ENCODE measurements around the gene ZNF672.
"Not testable (repeated sequence)": the region's sequence is repeated elsewhere in the genome, so short reads cannot be mapped to it uniquely, and the experiment has no call there.

The ZNF672 gene

DNA sequence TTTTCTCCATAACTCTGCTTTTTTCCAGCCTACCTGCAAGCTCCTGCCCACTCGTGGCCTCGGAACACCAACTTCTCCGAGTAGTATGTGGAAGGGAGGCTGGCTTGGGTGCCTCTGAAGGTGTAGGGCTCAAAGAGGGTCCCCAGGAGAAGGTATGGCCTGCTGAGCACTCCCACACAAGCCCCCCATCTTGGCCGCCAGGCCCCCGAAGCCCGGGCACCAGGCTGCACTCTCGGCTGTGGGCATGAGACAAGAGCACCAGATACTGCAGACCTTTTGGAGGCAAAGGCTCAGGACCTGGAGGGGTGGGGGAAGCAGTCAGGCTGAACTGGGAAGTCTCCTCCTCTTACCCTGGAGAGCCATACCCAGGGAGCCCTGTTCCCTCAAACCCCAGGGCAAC lies 19.2 kb downstream of the ZNF672 start:
- DNase-seq = peak; percentile 43

DNA sequence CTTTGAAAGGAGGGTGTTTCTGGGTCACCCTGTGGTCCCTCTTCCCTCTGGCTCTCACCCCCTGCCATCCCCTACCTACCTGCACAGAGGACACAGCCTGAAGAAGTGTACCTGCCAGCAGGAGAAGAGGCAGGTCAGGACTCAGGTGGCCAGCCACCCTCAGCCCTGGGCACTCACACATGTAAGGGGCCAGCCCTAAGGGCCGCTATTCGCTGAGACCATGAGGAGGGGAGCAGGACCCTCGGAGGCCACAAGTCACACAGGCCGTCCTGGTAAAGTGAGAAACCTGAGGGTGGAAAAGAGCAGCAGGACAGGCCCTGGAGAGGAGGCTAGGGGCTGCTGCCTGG lies 19.7 kb downstream of the ZNF672 start:
- DNase-seq = no peak

DNA sequence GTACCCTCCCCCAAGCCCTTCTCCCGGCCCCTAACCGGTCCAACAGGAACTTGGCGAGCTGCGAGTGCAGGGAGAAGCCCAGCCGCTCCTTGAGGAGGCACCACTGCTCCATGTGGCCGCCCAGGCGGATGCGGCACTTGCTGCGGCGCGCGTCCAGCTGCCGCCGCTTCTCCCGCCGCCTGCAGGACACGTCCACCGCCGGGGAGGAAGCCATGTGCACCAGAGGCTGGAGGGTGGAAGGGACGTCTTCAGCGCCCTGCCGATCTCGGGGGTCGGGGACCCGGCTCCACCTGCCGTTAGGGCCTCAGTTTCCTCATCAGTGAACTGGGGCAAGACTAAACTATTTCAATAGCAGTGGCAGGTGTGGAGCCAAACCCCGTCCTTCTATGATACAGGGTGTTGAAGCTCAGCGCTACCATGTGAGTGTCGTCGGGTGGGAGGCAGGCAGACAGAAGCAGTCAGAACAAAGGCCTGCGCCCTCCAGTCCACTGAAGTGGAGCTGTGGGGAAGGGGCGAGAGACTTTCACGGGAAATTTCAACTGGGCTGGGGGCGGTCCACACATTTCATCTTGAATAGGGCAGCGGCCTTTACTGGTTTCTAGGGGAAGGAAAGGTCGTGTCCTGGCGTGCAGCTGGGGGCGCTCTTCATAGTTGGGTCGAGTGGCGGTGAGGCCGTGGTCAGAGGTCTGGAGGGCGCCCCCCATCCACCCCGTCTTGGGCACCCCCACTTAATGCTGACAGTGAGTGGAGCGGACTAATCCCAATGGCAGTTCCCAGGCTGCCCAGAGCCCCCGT lies 20.3 kb downstream of the ZNF672 start:
- DNase-seq = peak; percentile 88

- DNase-seq = peak; percentile 99
Observed at GRCh38 chr1:248858891-248859889, 21.2 kb downstream of the ZNF672 start, which contains the start of gene ZNF692. ZNF692 (minus strand) TSS chr1:248859085; CDS start chr1:248858309, 776 bp downstream.

- no peak for DNase-seq
Observed at GRCh38 chr1:248860007-248860406, 22.0 kb downstream of the ZNF672 start.

- no peak for DNase-seq
Observed at GRCh38 chr1:248861616-248862015, 23.6 kb downstream of the ZNF672 start.

DNA sequence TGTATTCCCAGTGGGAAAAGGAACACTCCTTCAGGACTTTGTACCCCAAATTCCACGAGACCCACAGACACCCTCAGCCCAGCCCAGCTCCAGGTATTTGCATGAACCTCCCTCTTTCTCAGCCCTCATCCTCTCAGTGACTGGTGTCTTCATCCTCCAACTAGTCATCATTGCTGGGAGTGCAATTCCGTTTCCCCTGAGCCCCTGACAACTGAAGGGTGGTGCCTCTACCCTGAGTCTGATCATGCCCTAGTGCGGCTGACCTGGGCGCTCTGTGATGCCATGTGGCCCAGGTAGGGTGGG lies 24.6 kb downstream of the ZNF672 start:
- DNase-seq = no peak

DNA sequence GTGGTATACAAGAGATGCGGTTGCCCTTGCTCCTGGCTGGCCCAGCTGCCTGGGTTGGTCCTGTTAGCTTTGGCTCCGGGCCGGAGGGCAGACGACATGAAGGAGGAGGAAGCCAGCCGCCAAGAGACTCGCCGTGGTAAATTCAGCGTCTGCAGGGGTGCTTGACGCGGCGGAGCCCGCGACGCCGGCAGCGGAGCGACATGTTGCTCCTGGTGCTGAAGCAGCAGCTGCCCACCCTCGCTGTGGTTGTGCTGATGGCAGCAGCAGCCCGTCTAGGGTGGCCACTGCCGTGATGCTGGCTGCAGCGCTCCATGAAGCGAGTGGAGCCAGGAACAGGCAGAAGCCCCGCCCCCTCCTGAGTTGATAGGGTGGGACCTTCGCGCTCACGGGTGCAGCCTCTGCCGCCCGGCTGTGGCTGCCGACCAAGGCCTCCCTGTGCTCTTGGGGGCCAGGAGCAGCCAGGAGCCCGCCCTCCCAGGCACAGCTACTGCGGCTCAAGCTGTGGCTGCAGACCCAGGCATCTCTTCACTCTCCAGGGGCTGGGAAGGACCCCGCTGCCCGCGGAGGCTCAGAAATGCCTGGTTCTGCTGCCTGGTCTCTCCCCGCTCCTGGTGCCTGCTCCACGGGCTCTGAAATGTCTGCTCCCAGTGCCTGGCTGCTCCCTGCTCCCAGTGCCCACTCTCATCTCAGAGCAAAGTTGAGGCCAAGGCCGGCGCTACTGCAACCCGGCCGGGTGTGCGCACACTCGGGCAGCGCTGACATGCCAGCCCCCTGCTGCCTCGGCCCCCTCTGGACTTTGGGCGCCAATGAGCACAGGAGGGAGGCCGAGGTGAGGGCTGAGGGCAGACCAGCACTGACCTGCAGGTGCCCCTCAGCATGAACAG lies 25.2 kb downstream of the ZNF672 start:
- peak; percentile 97 for DNase-seq

DNA sequence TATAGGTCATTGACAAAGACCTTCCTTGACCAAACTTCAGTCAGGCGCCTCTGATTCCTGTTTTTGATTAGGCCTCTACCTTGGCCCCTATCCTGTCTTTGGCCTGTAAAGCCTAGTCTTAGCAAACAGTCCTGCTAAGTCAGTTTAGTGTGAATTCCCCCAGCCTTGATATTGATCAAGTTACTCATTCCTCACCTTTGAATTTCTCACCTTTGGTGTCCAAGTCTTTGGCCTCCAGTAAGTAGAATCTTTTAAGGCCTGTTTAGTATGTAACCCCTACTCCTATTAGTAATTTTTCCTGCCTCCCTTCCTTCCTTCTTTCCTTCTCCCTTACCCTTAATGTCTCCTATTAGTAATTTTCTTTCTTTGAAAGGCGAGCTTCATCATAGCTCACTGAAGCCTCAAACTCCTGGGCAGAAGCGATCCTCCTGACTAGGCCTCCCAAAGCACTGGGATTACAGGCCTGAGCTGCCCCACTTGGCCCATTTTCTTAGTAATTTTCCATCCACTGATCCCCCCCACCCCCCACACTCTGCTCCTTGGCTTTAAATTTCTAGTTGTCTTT lies 33.9 kb downstream of the ZNF672 start:
- no peak for DNase-seq

- DNase-seq = peak; percentile 89
Observed at GRCh38 chr1:248872752-248873408, 34.9 kb downstream of the ZNF672 start.

DNA sequence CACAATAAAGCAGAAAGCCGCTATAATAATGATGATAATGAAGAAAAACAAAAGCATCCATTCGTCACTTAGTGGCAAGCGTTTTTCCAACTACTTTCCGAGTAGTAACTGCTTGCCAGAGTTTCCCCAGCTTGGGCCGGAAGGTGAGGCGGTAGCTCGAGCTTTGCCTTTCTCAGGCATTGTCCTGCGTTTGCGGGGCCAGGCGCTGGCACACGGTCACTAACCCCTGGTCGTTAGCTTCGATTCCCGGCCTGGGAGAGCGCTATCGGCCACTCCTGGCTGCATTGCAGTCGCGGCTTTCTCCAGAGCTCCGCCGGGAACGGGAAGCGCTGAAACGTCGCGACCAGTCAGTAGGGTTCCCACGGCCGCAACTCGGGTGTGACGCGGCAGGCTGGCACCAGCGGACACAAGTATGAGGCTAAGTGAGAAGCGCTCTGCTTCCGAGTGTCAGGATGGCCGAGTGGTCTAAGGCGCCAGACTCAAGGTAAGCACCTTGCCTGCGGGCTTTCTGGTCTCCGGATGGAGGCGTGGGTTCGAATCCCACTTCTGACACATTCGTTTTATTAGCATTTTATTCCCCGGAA lies 35.5 kb downstream of the ZNF672 start:
- peak; percentile 97 for DNase-seq

DNA sequence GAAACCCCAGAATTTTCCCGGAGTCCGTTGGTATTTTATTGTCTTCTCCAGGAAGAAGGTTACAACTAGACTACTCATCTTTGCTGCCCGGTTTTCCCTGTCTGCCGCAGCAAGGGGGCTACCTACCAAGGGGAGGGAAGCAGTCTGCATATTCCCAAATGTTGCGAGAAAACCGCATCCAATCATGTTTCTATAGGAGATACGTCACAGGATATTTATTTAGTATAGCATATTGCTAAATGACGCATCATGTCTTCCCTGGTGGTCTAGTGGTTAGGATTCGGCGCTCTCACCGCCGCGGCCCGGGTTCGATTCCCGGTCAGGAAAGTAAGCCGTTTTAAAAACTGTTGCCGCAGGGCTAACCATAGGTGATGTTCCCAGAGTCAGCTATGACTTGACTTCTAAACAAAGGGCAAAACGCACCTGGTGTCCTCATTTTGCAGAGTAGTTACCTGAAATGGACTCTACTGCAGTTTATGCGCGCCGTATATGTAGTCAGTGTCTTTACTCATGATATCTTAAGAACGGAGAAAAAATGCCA lies 36.0 kb downstream of the ZNF672 start:
- DNase-seq = peak; percentile 94

DNA sequence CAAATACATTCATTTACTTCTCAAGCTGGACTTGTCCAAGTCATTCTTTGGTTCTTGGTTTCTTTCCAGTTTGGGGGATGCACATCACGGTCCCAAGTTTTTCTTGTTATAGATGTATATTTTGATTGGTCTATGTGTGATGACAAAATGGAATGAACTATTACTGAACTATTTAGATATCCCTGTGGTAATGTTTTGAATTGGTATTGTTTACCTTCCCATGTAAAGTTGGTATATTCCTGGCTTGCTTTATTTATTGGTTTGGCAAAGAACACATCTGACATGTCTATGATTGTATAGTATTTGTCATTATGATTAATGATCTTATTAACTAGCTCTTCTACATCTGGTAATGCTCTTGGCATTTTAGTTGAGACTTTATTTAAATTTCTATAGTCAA lies 43.2 kb downstream of the ZNF672 start:
- DNase-seq = no peak

GRCh38 chr1:248882427-248882826 lies 44.4 kb downstream of the ZNF672 start:
- DNase-seq = not testable (repeated sequence)

DNA sequence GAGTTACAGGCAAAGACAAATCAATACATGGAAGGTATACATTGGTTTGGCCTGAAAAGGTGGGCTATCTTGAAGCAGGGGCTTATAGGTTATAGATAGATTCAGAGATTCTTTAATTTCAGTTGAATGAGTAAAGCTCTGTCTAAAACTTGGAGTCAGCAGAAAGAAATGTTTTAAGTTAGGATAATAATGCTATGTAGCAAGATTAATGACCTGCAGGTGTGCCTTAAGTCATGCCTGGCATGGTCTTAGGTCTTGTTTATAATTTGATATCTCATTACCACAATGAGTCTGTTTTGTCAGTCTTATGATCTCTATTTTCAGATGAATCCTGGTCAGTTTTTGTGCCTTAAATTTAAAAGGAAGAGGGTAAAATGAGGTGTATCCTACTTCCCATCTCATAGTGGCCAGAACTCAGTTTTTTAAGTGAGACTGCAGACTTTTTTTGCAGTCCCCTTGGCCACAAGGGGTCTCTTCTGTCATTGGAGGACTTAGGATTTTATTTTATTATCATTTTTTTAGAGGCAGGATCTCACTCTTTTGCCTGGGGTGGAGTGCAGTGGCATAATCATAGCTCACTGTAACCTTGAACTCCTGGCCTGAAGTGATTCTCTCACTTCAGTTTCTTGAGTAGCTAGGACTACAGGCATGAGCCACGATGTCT lies 46.7 kb downstream of the ZNF672 start:
- peak; percentile 68 for DNase-seq

DNA sequence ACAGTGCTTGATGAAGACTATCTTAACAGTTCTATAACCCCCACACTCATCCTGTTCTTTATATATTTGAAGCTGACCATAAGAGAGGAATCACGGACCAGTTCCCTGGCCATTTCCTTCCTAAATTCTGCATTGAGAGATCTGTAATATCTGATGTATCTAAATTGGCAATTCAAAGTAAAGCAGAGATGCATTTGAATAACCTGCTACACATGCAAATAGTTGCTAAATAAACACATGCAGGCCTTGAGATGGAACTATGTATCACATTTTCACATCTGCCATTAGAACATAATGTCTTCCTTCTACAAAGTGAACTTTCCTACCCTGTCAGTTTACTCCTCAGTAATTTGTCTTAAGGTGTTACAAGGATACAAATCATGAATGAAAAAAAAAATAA lies 47.6 kb downstream of the ZNF672 start:
- DNase-seq = no peak

DNA sequence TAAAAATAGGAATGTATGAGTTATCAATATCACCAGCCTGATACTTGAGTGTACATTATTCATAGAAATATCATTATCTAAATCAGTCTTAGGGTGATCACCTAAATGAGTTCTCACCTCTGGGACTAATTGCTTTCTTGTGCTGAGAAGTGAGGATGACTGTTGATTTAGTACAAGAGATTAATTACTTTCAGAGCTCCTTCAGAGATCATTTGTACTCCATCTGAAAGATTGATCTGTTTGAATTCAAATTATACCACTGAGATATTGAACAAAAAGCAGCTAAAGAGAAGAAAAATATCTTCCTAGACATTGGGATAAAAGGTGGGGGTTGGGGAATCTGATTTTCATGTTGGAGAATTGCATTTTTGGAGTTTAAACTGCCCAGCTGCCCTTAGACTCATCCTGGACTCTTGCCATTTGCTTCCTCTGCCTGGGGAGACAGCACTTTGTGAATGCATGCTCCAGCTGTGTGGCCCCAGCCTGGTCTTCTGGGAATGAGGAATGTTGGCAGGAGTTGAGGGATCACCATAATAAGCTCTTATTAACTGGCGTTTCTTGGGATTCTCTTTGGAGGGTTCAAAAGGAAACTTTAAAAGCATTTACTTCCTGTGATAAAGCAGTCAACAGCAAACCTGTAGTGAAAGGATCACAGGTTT lies 48.3 kb downstream of the ZNF672 start:
- no peak for DNase-seq

GRCh38 chr1:248889914-248890243 lies 51.9 kb downstream of the ZNF672 start:
- DNase-seq = not testable (repeated sequence)

GRCh38 chr1:248890549-248891498 lies 52.8 kb downstream of the ZNF672 start:
- DNase-seq = peak; percentile 53

Measured in hematopoietic multipotent progenitor cell treated with erythropoietin and hydrocortisone succinate and interleukin-3 and kit ligand, for 4 days (in vitro differentiated cells).